ENCODE results near the gene ZNF280B.
"Not testable (repeated sequence)": the region's sequence is repeated elsewhere in the genome, so short reads cannot be mapped to it uniquely, and the experiment has no call there.

The ZNF280B gene

DNA sequence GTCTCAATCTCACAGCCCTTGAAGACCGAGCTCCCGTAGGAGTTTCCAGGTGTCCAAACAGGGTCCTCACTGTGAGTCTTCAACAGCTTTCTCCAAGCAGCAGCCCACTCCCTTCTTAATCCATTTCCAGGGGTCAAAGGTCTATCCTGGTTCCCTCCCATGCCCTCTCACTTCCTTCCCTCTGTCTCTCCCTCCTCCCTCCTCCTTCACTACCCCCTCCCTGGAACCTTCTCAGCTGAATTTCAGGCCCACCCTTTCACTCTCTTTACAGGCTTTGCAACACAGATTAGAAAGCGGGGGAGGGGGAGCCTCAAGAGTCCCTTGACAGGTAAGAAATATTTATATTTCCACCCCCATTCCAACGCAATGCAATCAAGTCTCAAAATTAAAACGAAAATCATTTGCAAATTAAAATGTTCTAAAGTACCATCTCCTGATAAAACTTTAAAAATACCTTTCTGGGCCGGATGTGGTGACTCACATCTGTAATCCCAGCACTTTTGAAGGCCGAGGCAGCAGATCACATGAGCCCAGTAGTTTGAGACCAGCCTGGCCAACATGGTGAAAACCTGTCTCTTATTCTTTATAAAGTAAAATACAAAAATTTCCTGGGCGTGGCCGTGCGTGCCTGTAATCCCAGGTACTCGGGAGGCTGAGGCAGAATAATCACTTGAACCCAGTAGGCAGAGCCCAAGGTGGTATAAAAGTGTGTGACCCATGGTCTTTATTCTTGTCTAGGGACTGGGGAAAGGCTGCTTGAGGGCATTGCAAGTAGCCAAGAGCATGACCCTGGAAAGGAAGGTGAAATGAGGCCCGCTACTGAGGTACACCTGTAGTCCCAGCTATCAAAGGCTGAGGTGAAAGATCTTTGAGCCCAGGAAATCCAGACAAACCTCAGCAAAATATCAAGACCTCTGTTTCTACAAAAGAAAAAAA lies 12.4 kb upstream of the ZNF280B start:
- TF ChIP-seq, protein P1, sequence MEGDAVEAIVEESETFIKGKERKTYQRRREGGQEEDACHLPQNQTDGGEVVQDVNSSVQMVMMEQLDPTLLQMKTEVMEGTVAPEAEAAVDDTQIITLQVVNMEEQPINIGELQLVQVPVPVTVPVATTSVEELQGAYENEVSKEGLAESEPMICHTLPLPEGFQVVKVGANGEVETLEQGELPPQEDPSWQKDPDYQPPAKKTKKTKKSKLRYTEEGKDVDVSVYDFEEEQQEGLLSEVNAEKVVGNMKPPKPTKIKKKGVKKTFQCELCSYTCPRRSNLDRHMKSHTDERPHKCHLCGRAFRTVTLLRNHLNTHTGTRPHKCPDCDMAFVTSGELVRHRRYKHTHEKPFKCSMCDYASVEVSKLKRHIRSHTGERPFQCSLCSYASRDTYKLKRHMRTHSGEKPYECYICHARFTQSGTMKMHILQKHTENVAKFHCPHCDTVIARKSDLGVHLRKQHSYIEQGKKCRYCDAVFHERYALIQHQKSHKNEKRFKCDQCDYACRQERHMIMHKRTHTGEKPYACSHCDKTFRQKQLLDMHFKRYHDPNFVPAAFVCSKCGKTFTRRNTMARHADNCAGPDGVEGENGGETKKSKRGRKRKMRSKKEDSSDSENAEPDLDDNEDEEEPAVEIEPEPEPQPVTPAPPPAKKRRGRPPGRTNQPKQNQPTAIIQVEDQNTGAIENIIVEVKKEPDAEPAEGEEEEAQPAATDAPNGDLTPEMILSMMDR (conservative IDR thresholded peaks at IDR 0.05; ENCODE audit: low read depth) = no peak
- ChIA-PET CTCF (interaction anchor here (1.2 kb wide), 1 partner anchor 12 kb away, joined by 3 read pairs; the partner anchor contains the start of gene ZNF280B), POLR2A (ENCODE audit: low non-redundant PET) (no interaction called here)
- peak overlapping the region; percentile 19; the same call in 1 of the 2 replicates for H3K27ac ChIP-seq
- no peak for DNase-seq (ENCODE audit: low spot score)

DNA sequence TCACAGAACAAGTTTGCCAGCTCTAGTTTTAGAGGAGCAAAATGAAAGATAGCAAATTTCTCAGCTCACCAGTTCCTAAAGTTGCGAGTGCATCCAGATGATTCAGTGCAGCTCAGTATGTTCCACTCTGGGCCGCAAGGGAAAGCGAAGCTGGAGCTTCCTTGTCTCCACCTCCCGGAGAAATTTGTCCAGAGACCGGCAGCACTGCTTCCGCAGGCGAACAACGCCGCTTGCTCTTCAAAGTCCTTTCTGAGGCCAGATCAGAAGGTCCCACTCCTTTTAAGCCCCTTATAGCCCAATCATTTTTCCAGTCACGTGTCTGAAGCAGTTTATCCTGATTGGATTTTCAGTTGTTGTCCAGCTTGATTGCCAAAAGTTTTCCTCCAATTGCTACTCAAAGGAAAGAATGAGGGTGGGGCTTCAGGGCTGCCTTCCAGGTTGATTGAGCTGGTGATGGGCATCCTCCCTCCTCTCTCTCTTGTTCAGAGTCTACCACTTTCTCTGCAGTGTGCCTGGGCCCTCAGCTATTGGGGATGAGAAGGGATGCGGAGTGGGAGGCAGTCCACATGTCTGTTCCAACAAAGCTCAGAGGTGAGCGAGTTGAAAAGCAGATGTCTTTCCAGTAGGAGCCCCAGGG lies 11.6 kb upstream of the ZNF280B start, which contains the start of gene ZNF280A:
TSS of gene ZNF280A (minus strand) at position 251 of the 637 bp plus-strand sequence. CDS start 4,640 bp downstream, outside the sequence.
- ChIA-PET CTCF (interaction anchor here (1.2 to 1.5 kb wide), 2 partner anchors 11 to 56 kb away, joined by 3 to 5 read pairs; partner anchors contain the start of gene ZNF280B), POLR2A (ENCODE audit: low non-redundant PET) (no interaction called here)
- DNase-seq (ENCODE audit: low spot score) = no peak
- TF ChIP-seq, protein P1 (conservative IDR thresholded peaks at IDR 0.05; ENCODE audit: low read depth) = no peak
- peak within 1 kb of the TSS; percentile 19; the same call in 1 of the 2 replicates for H3K27ac ChIP-seq

DNA sequence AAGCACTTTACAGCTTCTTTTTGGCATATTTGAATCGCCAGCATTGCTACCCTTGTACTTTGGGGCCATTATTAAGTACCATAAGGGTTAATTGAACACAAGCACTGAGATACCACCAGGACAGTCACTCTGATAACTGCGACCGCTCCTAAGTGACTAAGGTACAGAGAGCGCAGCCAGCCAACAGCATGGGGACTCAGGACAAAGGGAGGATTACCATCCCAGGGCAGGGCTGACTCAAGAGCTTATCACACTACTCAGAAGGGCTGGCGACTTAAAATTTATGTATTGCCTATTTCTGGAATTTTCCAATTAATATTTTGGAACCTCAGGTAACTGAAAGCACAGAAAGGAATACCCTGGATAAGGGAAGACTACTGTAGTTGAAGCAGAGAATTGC lies 11.0 kb upstream of the ZNF280B start:
- ChIA-PET POLR2A (ENCODE audit: low non-redundant PET) (no interaction called here), CTCF (interaction anchor here (1.5 kb wide), 1 partner anchor 57 kb away, joined by 5 read pairs; no protein-coding TSS in a partner anchor)
- no peak for DNase-seq (ENCODE audit: low spot score)
- TF ChIP-seq, protein P1 (conservative IDR thresholded peaks at IDR 0.05; ENCODE audit: low read depth) = no peak
- no peak overlapping the region for H3K27ac ChIP-seq

DNA sequence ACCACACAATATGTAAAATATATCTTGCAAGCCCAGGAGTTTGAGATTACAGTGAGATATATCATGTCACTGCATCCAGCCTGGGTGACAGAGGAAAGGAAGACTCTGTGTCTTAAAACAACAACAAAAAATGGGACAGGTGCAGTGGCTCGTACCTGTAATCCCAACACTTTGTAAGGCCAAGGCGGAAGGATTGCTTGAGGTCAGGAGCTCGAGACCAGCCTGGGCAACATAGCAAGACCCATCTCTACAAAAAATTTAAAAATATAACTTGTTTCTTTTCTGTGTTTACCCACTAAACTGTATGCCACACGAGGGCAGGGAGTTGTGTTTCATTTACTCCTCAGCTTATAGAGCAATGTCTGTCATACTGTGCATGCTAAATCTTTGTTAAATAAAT lies 8.4 kb upstream of the ZNF280B start:
- no peak for DNase-seq (ENCODE audit: low spot score)
- H3K27ac ChIP-seq = no peak overlapping the region
- TF ChIP-seq, protein P1 (conservative IDR thresholded peaks at IDR 0.05; ENCODE audit: low read depth) = no peak
- POLR2A ChIA-PET (ENCODE audit: low non-redundant PET) = no interaction called here
- CTCF ChIA-PET = no interaction called here

DNA sequence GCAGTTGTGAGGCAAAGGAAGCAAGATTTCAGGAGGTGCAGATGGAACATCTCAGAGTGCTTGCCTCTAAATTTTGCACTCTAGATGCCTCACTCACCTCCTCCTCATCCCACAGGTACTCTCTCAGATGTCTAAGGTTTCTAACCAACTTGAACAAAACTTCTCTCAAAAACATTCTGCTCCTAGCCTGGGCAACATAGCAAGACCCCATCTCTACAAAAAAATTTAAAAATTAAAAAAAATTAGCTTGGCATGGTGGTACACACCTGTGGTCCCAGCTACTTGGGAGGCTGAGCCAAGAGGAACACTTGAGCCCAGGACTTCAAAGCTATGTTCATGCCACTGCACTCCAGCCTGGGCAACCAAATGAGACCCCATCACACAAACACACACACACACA lies 7.3 kb upstream of the ZNF280B start:
- no peak for DNase-seq (ENCODE audit: low spot score)
- no peak overlapping the region for H3K27ac ChIP-seq
- TF ChIP-seq, protein P1 (conservative IDR thresholded peaks at IDR 0.05; ENCODE audit: low read depth) = no peak
- CTCF ChIA-PET = interaction anchor here (0.6 kb wide), 1 partner anchor 14 kb away, joined by 3 read pairs; no protein-coding TSS in a partner anchor
- POLR2A ChIA-PET (ENCODE audit: low non-redundant PET) = no interaction called here

DNA sequence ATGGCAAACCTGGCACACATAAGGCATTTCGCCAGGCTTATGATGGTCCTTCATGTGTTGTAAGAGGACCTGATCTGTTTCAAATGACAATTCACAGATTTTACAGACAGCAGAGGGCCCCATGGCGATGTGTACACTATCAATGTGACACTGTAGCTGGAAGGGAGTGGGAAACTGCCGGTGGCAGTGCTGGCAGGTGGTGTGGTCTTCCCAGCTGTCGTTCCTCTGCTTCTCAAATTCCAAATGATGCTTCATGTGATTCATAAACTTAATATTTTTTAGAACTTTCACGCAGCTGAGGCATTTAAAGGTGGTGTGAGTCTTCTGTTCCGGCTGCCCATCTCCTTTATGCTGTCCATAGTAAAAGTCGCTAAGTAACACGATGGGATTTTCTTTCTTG lies 5.9 kb upstream of the ZNF280B start:
- CTCF ChIA-PET = not testable (repeated sequence)

More for the DNA sequence above, 5.9 kb upstream of the ZNF280B start:
- DNase-seq (ENCODE audit: low spot score); H3K27ac ChIP-seq; POLR2A ChIA-PET (ENCODE audit: low non-redundant PET): not testable (repeated sequence)
